ENCODE measurements around the gene NKPD1.

NKPD1 gene

GRCh38 chr19:45152504-45153338, 8.1 kb downstream of the NKPD1 start:
- peak; percentile 33 to 42 for DNase-seq

DNA sequence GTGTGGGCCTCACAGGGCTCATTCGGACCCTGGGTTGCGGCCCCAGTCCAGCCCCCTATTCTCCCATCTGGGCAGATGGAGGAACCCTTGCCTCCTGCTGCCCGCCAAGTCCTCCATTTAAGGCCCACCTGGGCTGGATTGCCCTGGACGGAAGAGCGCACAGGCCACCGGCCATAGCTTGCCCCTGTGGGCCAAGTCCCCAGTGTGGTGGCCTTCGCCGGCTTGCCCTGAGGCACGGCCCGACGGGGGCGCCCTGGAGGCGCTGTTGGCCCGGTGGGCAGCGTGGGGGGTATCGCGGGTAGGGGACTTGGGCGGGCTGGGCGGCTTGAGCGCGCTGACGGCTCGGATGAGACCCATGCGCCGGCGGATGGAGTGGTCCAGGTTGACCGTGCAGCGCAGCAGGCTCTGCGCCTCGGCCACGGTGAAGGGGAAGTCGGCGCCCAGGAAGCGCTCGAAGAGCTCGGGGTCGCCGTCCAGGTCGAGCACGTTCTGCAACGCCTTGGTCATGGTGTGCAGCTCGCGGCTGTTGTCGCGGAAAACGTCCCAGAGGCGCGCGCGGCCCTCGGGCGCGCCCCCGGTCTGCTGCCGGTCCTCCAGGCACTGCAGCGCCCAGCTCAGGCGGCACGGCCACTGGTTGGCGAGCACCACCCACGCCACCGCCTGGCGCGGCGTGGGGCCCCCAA, 8.8 kb downstream of the NKPD1 start:
- no peak for DNase-seq

DNA sequence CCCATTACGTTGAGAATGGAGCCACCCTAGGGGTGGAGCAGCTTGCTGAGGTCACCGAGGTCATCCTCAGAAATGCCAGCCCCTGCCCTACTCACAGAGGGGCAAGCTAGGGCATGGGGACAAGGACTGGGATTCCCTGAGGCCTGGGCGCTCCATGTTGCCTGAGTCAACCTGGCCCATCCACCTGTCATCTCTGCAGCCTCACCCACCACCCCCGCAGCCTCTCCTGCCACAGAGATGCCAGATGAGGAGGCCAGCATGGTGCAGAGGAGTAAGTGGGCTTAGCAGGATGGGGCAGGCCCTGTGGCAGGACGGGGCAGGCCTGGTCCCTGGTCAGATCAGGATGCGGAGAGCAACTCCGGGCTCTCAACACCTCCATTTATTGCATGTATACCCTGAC, 9.5 kb downstream of the NKPD1 start:
- DNase-seq, result no peak

- DNase-seq, result no peak
Observed at GRCh38 chr19:45150751-45151281, 10.0 kb downstream of the NKPD1 start.

- no peak for DNase-seq
Observed at GRCh38 chr19:45150180-45150579, 10.6 kb downstream of the NKPD1 start.

- no peak for DNase-seq
Observed at GRCh38 chr19:45149129-45149528, 11.7 kb downstream of the NKPD1 start.

- DNase-seq, result no peak
Observed at GRCh38 chr19:45147835-45148676, 12.7 kb downstream of the NKPD1 start.

GRCh38 chr19:45146741-45147205, 14.0 kb downstream of the NKPD1 start:
- no peak for DNase-seq

GRCh38 chr19:45146251-45146650, 14.5 kb downstream of the NKPD1 start:
- no peak for DNase-seq

GRCh38 chr19:45145270-45146189, 15.3 kb downstream of the NKPD1 start:
- no peak for DNase-seq

DNA sequence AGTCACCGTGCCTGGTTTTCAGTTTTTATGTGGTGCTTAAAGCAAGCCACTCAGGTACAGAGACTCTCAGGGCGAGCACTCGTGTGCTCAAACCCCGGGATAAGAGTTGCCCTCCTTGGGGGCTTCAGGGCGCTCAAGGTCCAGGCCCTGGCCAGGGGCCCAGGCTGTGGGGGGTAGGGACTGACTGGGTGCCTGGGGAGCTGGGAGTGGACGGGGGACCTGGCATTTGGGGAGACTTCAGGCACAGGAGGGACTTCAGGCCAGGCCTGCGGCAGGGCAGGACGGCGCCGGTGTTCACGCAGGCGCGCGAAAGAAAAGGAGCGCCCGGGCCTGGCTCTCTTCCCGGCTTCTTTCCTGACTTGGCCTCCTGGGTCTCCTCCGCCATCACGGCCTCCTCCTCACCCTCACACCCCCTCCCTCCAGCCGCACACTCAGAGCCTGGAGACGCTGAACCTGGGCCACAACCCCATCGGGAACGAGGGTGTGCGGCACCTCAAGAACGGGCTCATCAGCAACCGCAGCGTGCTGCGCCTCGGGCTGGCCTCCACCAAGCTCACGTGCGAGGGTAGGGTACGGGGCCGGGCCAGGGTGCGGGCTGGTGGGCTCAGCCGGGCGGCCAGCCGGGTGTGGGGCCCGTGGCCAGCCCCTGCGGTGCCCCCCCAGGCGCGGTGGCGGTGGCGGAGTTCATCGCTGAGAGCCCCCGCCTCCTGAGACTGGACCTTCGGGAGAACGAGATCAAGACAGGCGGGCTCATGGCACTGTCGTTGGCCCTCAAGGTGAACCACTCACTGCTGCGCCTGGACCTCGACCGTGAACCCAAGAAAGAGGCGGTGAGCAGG, 16.1 kb downstream of the NKPD1 start:
- DNase-seq, result no peak

DNA sequence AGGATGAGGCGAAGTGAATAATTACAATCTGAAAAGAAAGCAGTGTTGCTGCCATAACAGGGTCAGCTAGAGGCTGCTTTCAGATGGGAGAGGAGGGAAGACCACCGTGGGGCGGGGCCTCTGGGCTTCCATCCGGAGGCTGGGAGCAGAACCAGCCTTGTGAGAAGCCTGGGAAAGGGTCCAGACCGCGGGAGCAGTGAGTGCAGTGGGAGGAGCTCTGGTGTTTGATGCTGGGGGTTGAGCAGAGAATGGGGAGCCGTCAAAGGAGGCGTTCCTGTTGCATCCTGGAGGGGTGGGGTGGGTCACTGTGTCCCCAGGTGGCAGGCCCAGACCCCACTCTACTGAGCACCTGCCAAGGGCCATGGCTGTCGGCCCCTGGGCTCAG, 18.1 kb downstream of the NKPD1 start:
- DNase-seq, result no peak

- DNase-seq, result no peak
Observed at GRCh38 chr19:45142016-45142725, 18.6 kb downstream of the NKPD1 start.

DNA sequence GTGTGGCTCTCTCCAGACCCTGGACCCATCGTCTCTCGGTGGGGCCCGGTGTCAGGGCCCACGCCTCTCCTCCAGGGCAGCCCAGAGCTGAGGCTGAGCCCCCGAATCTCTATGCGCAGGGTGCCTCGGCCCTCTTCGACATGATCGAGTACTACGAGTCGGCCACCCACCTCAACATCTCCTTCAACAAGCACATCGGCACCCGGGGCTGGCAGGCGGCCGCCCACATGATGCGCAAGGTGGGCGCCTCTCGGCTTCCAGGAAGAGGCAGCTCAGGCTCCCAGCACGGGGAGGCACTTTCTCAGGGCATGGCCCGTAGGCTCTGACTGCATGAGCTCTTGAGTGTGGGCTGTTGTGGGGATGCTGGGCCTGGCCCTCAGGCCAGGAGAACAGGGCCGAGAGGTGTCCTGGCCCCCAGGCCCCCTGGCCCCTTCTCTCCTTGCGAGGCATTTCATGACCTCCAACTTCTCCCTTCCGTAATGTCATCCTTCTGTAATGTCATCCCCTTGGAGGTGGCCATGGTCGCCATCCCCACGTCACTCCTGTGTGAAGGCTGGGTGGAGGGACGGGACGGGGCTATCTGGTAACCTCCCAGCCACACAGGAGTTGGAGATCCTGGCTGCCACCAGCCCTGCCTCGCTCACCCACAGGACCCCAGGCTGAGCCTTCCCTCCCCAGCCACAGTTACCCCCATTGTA, 19.4 kb downstream of the NKPD1 start:
- no peak for DNase-seq

DNA sequence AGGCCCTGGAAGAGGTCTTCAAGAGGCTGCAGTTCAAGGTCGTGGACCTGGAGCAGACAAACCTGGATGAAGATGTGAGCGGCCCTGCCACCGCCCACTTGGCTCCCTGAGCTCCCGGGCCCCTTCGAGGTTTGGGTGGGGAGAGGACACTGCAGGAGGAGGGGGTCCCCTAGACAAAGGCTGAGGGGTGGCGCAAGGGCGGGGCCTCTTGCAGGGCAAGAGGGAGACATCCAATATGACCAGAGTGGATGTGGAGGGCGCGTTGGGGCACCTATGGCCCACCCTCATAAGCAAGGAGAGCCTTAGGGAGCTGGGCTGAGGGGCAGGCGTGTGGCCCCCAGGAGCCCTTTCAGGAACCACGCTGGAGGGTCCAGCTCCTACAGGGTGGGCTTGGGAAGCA, 20.2 kb downstream of the NKPD1 start:
- DNase-seq, result no peak

GRCh38 chr19:45140144-45140503, 20.7 kb downstream of the NKPD1 start:
- no peak for DNase-seq

GRCh38 chr19:45139286-45140143, 21.3 kb downstream of the NKPD1 start:
- no peak for DNase-seq

- no peak for DNase-seq
Observed at GRCh38 chr19:45138303-45138751, 22.5 kb downstream of the NKPD1 start.

Measured in activated CD4-positive, alpha-beta T cell treated with anti-CD3 and anti-CD28 coated beads, Interleukin-2, amount 50 U/mL, for 4 hours (primary cell).